Mucosa of descending colon (tissue), 3 donors: ENCODE results near the gene IFNL1. TPM values are rescaled to one million over a fixed set of nuclear protein-coding genes. Genes with fewer than 3 reads are reported as not detected.
A peak's percentile ranks its signal among the peaks of the same experiment; 100 is the strongest.
"Not testable (repeated sequence)": the region's sequence is repeated elsewhere in the genome, so short reads cannot be mapped to it uniquely, and the experiment has no call there.

Source experiments
- ATAC-seq: fragments of 200-7000 bp; cut with Tn5 transposase; one replicate; pipeline ENCODE4 v1.9.1; 2020; ENCODE audit warnings: mild to moderate bottlenecking, moderate library complexity
- DNase-seq, 3 donors: peaks; one replicate each; pipeline ENCODE4 v3.0.0-alpha.2; 2020
- H3K36me3 ChIP-seq: fragments of 200-600 bp; one replicate; pipeline ENCODE4 v1.8.0; 2021; ENCODE audit warnings: low read depth, mild to moderate bottlenecking
- H3K4me1 ChIP-seq: fragments of 200-600 bp; one replicate; pipeline ENCODE4 v1.8.0; 2021; ENCODE audit warnings: low read depth, mild to moderate bottlenecking
- H3K4me3 ChIP-seq: fragments of 200-600 bp; one replicate; pipeline ENCODE4 v1.8.0; 2021; ENCODE audit warnings: mild to moderate bottlenecking
- H3K9me3 ChIP-seq: fragments of 200-600 bp; one replicate; pipeline ENCODE4 v1.8.0; 2021; ENCODE audit warnings: mild to moderate bottlenecking
- CTCF ChIP-seq: fragments of 200-600 bp; IDR thresholded peaks from one replicate; pipeline ENCODE4 v1.8.0; 2022; ENCODE audit warnings: antibody characterized with exemption, mild to moderate bottlenecking
- intact Hi-C, 2 donors: fragments of 100-400 bp; cut with DNase I in 1 of 2; cut with micrococcal nuclease in 1 of 2; formaldehyde crosslinking; loops; one replicate each; pipeline versions ENCODE4 v1.11.0 to v1.11.1; 2022; cut with DNase I, micrococcal nuclease
- total RNA-seq, 3 donors: library from RNA; stranded (reverse); fragmentation: NEBNext Ultra II Directional in 2 of 3; extraction: Animal tissue kit (Norgen Biotek cat#: 25700) in 2 of 3; gene quantifications; one replicate each; pipeline versions ENCODE4 v1.2.1 to v1.2.4, GENCODE V29; 2021 to 2023
- donor health status: DM: no; HTN: no; CAD: no; lungs with moderate emphysema.
- donor health status: DM: no; HTN: no; CAD: no.
- donor health status: DM: no; HTN: yes; CAD: no.

The IFNL1 gene
- total RNA-seq, 3 donors from 2014 or later = not detected

GRCh38 chr19:39270036-39270871 is 26.0 kb upstream of the IFNL1 start:
- ATAC-seq (no peak), DNase-seq (no peak)
- Histone ChIP-seq H3K4me3 (no peak overlapping the region), H3K9me3 (no peaks in the 10 kb centered on the region), H3K4me1 (no peaks in the 10 kb centered on the region), H3K36me3 (no peaks in the 10 kb centered on the region)
- no peak for TF ChIP-seq CTCF
- intact Hi-C loops = no loop called here

GRCh38 chr19:39273859-39274258 is 22.3 kb upstream of the IFNL1 start:
- ATAC-seq, intact Hi-C loops, H3K4me3 ChIP-seq, H3K4me1 ChIP-seq, DNase-seq, H3K9me3 ChIP-seq, H3K36me3 ChIP-seq: not testable (repeated sequence)

GRCh38 chr19:39275578-39275977 is 20.6 kb upstream of the IFNL1 start:
- Histone ChIP-seq H3K36me3 (no peaks in the 10 kb centered on the region), H3K4me1 (no peaks in the 10 kb centered on the region), H3K9me3 (no peaks in the 10 kb centered on the region), H3K4me3 (no peak overlapping the region)
- DNase-seq (no peak), ATAC-seq (no peak)
- no peak for TF ChIP-seq CTCF
- intact Hi-C loops = no loop called here

GRCh38 chr19:39276740-39277139 is 19.5 kb upstream of the IFNL1 start:
- no peak for ATAC-seq

GRCh38 chr19:39277598-39277997 is 18.6 kb upstream of the IFNL1 start:
- ATAC-seq = peak; percentile 60
- TF ChIP-seq CTCF = no peak
- H3K4me3 ChIP-seq = no peak overlapping the region
- no peaks in the 10 kb centered on the region for H3K4me1 ChIP-seq
- intact Hi-C loops = no loop called here
- H3K36me3 ChIP-seq = no peaks in the 10 kb centered on the region
- no peak for DNase-seq
- H3K9me3 ChIP-seq = no peaks in the 10 kb centered on the region

More at GRCh38 chr19:39276740-39277139, 19.5 kb upstream of the IFNL1 start:
- no peak for DNase-seq
- Histone ChIP-seq H3K36me3 (no peaks in the 10 kb centered on the region), H3K4me1 (no peaks in the 10 kb centered on the region), H3K4me3 (no peak overlapping the region), H3K9me3 (no peaks in the 10 kb centered on the region)
- intact Hi-C loops = no loop called here
- no peak for TF ChIP-seq CTCF

GRCh38 chr19:39282021-39282420 is 14.2 kb upstream of the IFNL1 start:
- DNase-seq (no peak), ATAC-seq (no peak)
- H3K4me1 ChIP-seq = no peaks in the 10 kb centered on the region
- intact Hi-C loops = no loop called here
- H3K9me3 ChIP-seq = no peaks in the 10 kb centered on the region
- no peak for TF ChIP-seq CTCF
- H3K4me3 ChIP-seq = no peak overlapping the region
- H3K36me3 ChIP-seq = no peaks in the 10 kb centered on the region
